ENCODE data around the gene OR2G2. TPM values are rescaled to one million over a fixed set of nuclear protein-coding genes. Genes with fewer than 3 reads are reported as not detected.

Gene OR2G2
- total and polyA plus RNA-seq, 2 of the 13 experiments (the other 11 are each of a cell fraction or from before 2014, with no cell fraction given) = not detected

DNA sequence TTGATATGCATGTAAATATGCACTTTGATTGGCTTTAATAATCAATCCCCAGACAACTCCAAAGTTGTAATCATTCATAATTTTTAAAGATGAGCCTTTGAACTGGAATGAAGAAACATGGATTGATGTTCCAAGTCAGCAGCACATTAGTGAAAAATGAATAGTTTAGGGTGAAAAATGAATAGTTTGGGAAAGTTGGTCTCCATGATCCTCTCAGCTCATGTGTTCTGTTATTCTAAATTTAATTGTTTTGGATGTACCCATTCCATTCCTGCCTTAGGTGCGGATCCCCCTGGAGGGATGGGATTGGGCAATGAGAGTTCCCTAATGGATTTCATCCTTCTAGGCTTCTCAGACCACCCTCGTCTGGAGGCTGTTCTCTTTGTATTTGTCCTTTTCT is 17.1 kb downstream of the OR2G2 start, which contains the start of gene OR2G3:
Gene OR2G3, plus strand, starts transcription at position 301 of the 400 bp plus-strand sequence. Its CDS starts 0 bp downstream, at position 301.
- DNase-seq (ENCODE audit: low spot score) (no peak), ATAC-seq (no peak), FAIRE-seq (no peak)
- Histone ChIP-seq H3K4me1 (ENCODE audit: insufficient read depth, low read length) (no peaks in the 10 kb centered on the region), H3K9me3 (ENCODE audit: low read length) (no peaks in the 10 kb centered on the region), H3K4me3 (replicated peaks in 1 of 3; ENCODE audit: insufficient read depth in 1 of 3, low read depth in 2 of 3, low read length in 3 of 3) (no peak within 1 kb of the TSS), H2AFZ (ENCODE audit: low read length) (no peak within 1 kb of the TSS), H3K4me2 (ENCODE audit: low read depth, low read length) (no peak within 1 kb of the TSS), H3K79me2 (ENCODE audit: insufficient read depth, low read length) (no peaks in the 10 kb centered on the region), H3K9ac (ENCODE audit: insufficient read depth, low read depth, low read length) (no peak within 1 kb of the TSS), H3K27ac (ENCODE audit: extremely low read length, insufficient read depth, low read length) (no peak within 1 kb of the TSS), H3K27me3 (ENCODE audit: control insufficient read depth in 1 of 2, insufficient read depth in 2 of 2, low read length in 2 of 2) (no peaks in the 10 kb centered on the region), H4K20me1 (ENCODE audit: insufficient read depth, low read length) (no peaks in the 10 kb centered on the region), H3K36me3 (replicated peaks in 1 of 2; ENCODE audit: control insufficient read depth in 1 of 2, insufficient read depth in 2 of 2, low read length in 2 of 2) (no peaks in the 10 kb centered on the region)
- no TSS peak for BruUV-seq (replicated peaks)
- 3% methylated on average over 2 of the region's 2 CpGs for WGBS (ENCODE audit: low lambda C conversion rate)
- ChIA-PET CTCF (ENCODE audit: low intra/inter-chr PET ratio, low total read pairs) (no interaction called here), POLR2A (no interaction called here)
- TF ChIP-seq ZSCAN20 (CRISPR knock-in tag; IDR thresholded peaks at IDR 0.05; ENCODE audit: borderline replicate concordance) (no peak), ZNF776 (CRISPR knock-in tag; IDR thresholded peaks at IDR 0.05) (no peak), RFX5 (IDR thresholded peaks at IDR 0.05; ENCODE audit: low read depth, low read length) (no peak), ZBTB1 (CRISPR knock-in tag; IDR thresholded peaks at IDR 0.05; ENCODE audit: borderline replicate concordance) (no peak), ZMYM3 (CRISPR knock-in tag; IDR thresholded peaks at IDR 0.05) (no peak), HCFC1 (IDR thresholded peaks at IDR 0.05; ENCODE audit: low read depth, low read length) (no peak), RXRB (CRISPR knock-in tag; IDR thresholded peaks at IDR 0.05; ENCODE audit: borderline replicate concordance) (no peak)
- TF ChIP-seq, protein P1, sequence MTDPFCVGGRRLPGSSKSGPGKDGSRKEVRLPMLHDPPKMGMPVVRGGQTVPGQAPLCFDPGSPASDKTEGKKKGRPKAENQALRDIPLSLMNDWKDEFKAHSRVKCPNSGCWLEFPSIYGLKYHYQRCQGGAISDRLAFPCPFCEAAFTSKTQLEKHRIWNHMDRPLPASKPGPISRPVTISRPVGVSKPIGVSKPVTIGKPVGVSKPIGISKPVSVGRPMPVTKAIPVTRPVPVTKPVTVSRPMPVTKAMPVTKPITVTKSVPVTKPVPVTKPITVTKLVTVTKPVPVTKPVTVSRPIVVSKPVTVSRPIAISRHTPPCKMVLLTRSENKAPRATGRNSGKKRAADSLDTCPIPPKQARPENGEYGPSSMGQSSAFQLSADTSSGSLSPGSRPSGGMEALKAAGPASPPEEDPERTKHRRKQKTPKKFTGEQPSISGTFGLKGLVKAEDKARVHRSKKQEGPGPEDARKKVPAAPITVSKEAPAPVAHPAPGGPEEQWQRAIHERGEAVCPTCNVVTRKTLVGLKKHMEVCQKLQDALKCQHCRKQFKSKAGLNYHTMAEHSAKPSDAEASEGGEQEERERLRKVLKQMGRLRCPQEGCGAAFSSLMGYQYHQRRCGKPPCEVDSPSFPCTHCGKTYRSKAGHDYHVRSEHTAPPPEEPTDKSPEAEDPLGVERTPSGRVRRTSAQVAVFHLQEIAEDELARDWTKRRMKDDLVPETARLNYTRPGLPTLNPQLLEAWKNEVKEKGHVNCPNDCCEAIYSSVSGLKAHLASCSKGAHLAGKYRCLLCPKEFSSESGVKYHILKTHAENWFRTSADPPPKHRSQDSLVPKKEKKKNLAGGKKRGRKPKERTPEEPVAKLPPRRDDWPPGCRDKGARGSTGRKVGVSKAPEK (CRISPR knock-in tag; IDR thresholded peaks at IDR 0.05; ENCODE audit: borderline replicate concordance) = no peak
- TF ChIP-seq, protein P2, sequence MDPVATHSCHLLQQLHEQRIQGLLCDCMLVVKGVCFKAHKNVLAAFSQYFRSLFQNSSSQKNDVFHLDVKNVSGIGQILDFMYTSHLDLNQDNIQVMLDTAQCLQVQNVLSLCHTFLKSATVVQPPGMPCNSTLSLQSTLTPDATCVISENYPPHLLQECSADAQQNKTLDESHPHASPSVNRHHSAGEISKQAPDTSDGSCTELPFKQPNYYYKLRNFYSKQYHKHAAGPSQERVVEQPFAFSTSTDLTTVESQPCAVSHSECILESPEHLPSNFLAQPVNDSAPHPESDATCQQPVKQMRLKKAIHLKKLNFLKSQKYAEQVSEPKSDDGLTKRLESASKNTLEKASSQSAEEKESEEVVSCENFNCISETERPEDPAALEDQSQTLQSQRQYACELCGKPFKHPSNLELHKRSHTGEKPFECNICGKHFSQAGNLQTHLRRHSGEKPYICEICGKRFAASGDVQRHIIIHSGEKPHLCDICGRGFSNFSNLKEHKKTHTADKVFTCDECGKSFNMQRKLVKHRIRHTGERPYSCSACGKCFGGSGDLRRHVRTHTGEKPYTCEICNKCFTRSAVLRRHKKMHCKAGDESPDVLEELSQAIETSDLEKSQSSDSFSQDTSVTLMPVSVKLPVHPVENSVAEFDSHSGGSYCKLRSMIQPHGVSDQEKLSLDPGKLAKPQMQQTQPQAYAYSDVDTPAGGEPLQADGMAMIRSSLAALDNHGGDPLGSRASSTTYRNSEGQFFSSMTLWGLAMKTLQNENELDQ (CRISPR knock-in tag; IDR thresholded peaks at IDR 0.05; ENCODE audit: borderline replicate concordance) = no peak
- in situ Hi-C loops (cut with HindIII; ENCODE audit: extremely low pct_ligation_motif_present, low pct_unique_long_range_greater_than_20kb) (no loop called here), intact Hi-C loops (cut with micrococcal nuclease; ENCODE audit: unreplicated experiment) (no loop called here)
